Thyroid gland (tissue), 4 donors: Measurements from ENCODE around the gene TMUB2.

Source experiments
- CTCF ChIP-seq, 6 experiments: fragments of 200-600 bp in 3 of 6; fragments of 450-650 bp in 3 of 6; sonication (generic) in 3 of 6; IDR thresholded peaks; one replicate each; pipeline ENCODE4 v1.5.1; 2016 to 2019; ENCODE audit warnings: antibody characterized with exemption in 6 of 6, mild to moderate bottlenecking in 2 of 6, inconsistent platforms in 1 of 6, moderate library complexity in 1 of 6
- POLR2A ChIP-seq, 2 donors: fragments of 450-650 bp; IDR thresholded peaks; one replicate each; pipeline ENCODE4 v1.6.1; 2017; ENCODE audit warnings: antibody characterized with exemption in 2 of 2, mild to moderate bottlenecking in 2 of 2, moderate library complexity in 1 of 2

GRCh38 chr17:44193326-44194084, 6.7 kb downstream of the TMUB2 start:
- no peak for TF ChIP-seq CTCF (IDR thresholded peaks at IDR 0.05)
- no peak for TF ChIP-seq POLR2A (IDR thresholded peaks at IDR 0.05)
